BLaER1 (cell line): ENCODE measurements around the gene CMTM2.
A peak's percentile ranks its signal among the peaks of the same experiment; 100 is the strongest.

Experiments
- H3K27ac ChIP-seq: shearing (Covaris generic); formaldehyde crosslinking; 2 replicates; pipeline ENCODE4 v1.8.1; 2022
- H3K27me3 ChIP-seq: shearing (Covaris generic); formaldehyde crosslinking; 2 replicates; pipeline ENCODE4 v1.8.1; 2022
- H3K36me3 ChIP-seq: shearing (Covaris generic); formaldehyde crosslinking; 2 replicates; pipeline ENCODE4 v1.8.1; 2022
- H3K4me1 ChIP-seq: shearing (Covaris generic); formaldehyde crosslinking; 2 replicates; pipeline ENCODE4 v1.8.1; 2022
- H3K4me2 ChIP-seq: shearing (Covaris generic); formaldehyde crosslinking; 2 replicates; pipeline ENCODE4 v1.8.1; 2022
- H3K4me3 ChIP-seq: shearing (Covaris generic); formaldehyde crosslinking; 2 replicates; pipeline ENCODE4 v1.8.1; 2022
- H3K9ac ChIP-seq: shearing (Covaris generic); formaldehyde crosslinking; 2 replicates; pipeline ENCODE4 v1.8.1; 2022
- H3K9me3 ChIP-seq: shearing (Covaris generic); formaldehyde crosslinking; 2 replicates; pipeline ENCODE4 v1.8.1; 2022
- H4K20me1 ChIP-seq: shearing (Covaris generic); formaldehyde crosslinking; 2 replicates; pipeline ENCODE4 v1.8.1; 2022
- Cebpa-rat ChIP-seq: shearing (Covaris generic); IDR thresholded peaks from 2 replicates; pipeline ENCODE4 v1.8.1; 2022

CMTM2 gene

DNA sequence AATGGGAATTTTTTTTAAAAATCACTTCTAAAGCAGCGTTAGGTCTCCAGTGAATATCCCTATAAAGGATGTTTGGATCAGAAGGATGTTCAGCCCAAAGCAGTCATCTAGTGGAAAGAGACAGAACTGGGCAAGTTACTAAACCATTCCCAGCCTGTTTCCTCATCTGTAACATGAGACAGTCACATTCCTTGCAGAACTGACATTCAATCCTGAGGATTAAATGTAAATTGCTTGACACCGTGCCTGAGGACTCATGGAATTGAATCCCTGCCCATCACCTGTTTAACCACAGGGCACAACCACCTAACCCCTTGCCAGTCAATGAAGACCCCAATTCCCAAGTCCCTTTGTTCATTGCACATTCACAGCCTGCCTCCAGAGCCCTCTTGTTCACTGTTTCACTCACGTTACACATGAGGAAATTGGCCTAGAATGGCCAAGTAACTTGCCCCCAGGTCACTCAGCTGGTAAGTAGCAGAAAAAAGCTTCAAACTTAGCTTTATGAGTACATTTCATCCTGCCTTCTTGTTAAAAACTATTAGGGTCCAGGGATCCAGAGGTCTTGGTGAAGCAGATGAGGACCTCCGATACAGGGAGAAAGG lies 1.4 kb downstream of the CMTM2 start:
- no peaks in the 10 kb centered on the region for H4K20me1 ChIP-seq
- TF ChIP-seq Cebpa-rat = no peak
- H3K27me3 ChIP-seq = no peaks in the 10 kb centered on the region
- H3K36me3 ChIP-seq = no peaks in the 10 kb centered on the region
- peak overlapping the region; percentile 58 for H3K4me3 ChIP-seq
- H3K4me1 ChIP-seq = peaks cover 99% of the 10 kb centered on the region
- peak overlapping the region; percentile 93 for H3K4me2 ChIP-seq
- H3K9me3 ChIP-seq = no peaks in the 10 kb centered on the region
- peak overlapping the region; percentile 60 for H3K9ac ChIP-seq
- H3K27ac ChIP-seq = peak overlapping the region; percentile 70

DNA sequence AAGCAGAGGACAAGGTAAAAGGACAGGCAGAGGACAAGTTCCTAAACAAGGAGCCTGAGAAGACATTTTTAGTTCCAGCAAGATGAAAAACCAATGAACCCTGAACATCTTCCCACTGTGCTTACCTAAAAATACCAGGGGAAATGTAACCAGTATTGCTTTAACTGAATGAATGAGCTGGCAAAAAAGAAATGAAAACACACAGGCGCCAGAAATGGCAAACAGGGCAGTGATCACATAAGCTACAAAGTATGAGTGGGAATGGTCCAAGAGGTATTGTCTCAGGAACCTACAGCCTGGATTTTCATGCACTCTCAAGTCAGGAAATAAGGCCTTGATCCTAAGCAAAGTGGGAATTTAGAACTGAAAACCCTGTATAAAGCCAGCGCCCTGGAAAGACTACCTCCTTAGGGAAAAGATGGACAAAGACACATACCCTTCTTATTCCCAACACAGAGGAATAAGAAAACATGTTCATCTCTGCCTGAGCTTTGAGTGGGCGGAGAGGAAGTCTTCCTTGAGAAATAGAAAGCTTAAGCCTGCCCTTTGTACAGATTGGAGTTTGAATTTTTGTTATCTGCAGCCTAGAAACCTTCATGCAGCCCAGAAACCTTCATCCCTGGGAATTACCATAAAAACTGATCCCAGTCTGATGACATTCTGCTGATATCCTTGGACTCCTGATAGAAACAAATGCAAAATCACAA lies 2.1 kb downstream of the CMTM2 start:
- Histone ChIP-seq H3K9ac (peak overlapping the region; percentile 60), H3K4me3 (peak overlapping the region; percentile 58), H3K9me3 (no peaks in the 10 kb centered on the region), H3K27ac (peak overlapping the region; percentile 70), H4K20me1 (no peaks in the 10 kb centered on the region), H3K4me1 (peaks cover 100% of the 10 kb centered on the region), H3K27me3 (no peaks in the 10 kb centered on the region), H3K4me2 (peak overlapping the region; percentile 93), H3K36me3 (no peaks in the 10 kb centered on the region)
- TF ChIP-seq Cebpa-rat = no peak

DNA sequence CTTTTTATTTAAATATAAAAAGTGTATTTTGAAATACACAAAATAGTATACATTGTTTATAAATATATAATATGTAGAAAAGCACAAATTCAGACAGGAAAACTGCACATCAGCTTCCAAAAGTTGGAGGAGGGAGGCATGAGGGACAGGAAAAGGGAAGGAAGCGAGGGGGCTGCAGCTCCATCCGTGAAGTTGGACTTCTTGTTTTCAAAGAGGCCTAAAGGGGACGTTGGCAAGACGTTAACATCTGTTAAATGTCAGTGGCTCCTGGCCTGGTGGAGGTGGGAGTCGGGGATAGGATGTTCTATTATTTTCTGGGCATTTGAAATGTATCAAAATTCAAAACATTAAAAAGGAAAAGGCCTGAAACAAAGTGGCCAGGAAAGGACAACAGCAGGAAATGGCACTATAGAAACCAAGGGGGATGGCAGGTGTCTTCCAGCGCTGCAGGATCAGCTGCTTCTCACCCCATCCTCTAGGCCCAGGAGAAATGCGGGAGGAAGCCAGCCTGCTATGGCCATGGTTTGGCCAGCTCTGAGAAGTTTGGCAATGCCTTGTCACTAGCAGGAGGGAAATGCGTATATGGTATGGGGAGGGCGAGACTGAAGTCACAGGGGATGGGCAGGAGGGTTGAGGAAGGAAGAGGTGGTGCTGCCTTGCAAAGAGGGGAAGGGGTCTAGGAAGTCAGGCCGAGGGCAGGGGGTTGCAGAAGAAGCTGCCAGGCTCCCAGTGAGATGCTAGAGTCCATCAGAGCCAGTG lies 6.4 kb downstream of the CMTM2 start:
- peak overlapping the region; percentile 88 for H3K27ac ChIP-seq
- H3K4me3 ChIP-seq = peak overlapping the region; percentile 66
- no peaks in the 10 kb centered on the region for H3K27me3 ChIP-seq
- H4K20me1 ChIP-seq = no peaks in the 10 kb centered on the region
- H3K4me1 ChIP-seq = peaks cover 100% of the 10 kb centered on the region
- H3K4me2 ChIP-seq = peak overlapping the region; percentile 94
- H3K9me3 ChIP-seq = no peaks in the 10 kb centered on the region
- H3K36me3 ChIP-seq = no peaks in the 10 kb centered on the region
- TF ChIP-seq Cebpa-rat = no peak
- peak overlapping the region; percentile 82 for H3K9ac ChIP-seq

DNA sequence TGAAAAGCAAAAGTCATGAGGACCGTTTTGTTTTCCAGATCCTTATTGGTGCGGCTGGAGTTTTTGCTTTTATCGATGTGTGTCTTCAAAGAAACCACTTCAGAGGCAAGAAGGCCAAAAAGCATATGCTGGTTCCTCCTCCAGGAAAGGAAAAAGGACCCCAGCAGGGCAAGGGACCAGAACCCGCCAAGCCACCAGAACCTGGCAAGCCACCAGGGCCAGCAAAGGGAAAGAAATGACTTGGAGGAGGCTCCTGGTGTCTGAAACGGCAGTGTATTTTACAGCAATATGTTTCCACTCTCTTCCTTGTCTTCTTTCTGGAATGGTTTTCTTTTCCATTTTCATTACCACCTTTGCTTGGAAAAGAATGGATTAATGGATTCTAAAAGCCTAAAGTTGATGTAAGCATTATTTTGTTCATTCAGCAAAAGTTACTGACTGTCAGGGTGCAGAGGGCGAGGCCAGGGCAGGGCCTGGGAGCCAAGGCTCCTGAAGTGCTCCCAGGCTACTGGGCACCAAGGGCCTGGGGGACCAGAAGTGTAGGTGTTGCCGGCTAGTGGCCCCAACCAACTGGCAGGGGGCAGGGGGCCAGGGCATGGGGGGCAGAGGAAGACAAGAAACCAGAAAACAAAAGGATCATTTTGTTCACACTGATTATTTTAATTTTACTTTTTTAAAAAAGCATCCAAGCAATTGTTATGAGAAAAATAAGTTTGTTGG lies 8.8 kb downstream of the CMTM2 start:
- H3K4me3 ChIP-seq = peak overlapping the region; percentile 66
- H3K36me3 ChIP-seq = no peaks in the 10 kb centered on the region
- peaks cover 90% of the 10 kb centered on the region for H3K4me1 ChIP-seq
- H3K4me2 ChIP-seq = peak overlapping the region; percentile 94
- no peaks in the 10 kb centered on the region for H4K20me1 ChIP-seq
- H3K9me3 ChIP-seq = no peaks in the 10 kb centered on the region
- H3K27me3 ChIP-seq = no peaks in the 10 kb centered on the region
- no peak for TF ChIP-seq Cebpa-rat
- peak overlapping the region; percentile 88 for H3K27ac ChIP-seq
- peak overlapping the region; percentile 82 for H3K9ac ChIP-seq

DNA sequence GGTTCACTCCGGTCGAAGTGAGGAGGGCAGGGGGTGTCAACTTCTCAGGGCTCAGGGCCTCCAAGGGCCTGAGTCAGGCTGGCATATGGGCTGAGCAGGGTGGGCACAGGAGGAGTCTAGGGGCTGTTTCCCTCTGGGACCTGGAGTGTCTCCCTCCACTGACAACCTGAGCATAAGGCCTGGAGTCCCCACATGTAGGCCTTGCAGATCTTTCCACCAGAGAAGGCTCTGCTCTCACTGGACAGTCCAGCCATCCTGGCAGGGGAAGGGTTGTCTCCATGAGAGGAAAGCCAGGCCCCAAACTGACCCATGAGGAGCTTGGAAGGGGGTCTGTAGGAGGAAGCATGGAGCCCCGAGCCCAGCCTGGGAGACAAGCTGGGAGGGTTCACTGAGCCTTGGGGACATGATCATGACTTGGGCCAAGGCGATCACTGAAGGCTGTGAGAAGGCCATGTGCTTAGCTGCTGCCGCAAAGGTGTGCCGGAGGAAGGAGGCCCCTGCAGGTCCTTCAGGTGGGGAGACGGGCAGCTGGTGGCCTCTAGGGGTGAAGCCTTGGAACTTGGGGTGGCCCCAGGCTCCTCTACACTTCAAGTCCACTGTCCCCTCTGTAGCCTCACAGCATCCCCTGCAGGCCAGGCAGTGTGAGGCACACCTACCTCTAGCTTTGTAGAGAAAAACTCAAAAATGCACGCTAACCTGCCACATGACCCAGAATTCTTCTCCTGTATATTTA lies 9.9 kb downstream of the CMTM2 start:
- Histone ChIP-seq H3K4me2 (peak overlapping the region; percentile 94), H3K36me3 (no peaks in the 10 kb centered on the region), H3K4me3 (peak overlapping the region; percentile 66), H4K20me1 (no peaks in the 10 kb centered on the region), H3K27me3 (no peaks in the 10 kb centered on the region), H3K27ac (peak overlapping the region; percentile 88), H3K9ac (peak overlapping the region; percentile 82), H3K9me3 (no peaks in the 10 kb centered on the region), H3K4me1 (peaks cover 82% of the 10 kb centered on the region)
- TF ChIP-seq Cebpa-rat = no peak

DNA sequence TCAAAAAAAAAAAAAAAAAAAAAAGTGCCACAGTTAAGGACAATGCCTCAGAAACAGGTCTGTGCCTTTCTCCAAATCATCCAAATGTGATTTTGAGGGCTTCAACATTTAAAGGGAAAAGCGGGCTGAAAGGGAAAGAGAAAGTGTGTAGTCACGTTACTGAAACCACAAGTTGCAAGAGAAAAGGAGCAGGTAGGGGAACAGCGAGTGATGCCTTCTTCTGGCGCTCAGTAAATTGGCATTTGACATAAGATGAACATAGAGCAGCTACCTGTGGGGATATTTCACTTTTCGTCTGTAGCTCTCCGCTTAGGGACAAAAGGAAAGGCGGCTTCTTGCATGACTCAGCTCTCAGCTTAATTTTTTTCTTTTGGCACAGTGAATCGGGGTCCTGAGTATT lies 11.1 kb downstream of the CMTM2 start:
- Histone ChIP-seq H3K4me2 (peak overlapping the region; percentile 94), H3K4me1 (peaks cover 82% of the 10 kb centered on the region), H3K4me3 (peak overlapping the region; percentile 66), H3K27me3 (no peaks in the 10 kb centered on the region), H3K9ac (peak overlapping the region; percentile 67; the same call in 1 of the 2 replicates), H3K9me3 (no peaks in the 10 kb centered on the region), H4K20me1 (no peaks in the 10 kb centered on the region), H3K36me3 (no peaks in the 10 kb centered on the region), H3K27ac (peak overlapping the region; percentile 68)
- TF ChIP-seq Cebpa-rat = no peak

DNA sequence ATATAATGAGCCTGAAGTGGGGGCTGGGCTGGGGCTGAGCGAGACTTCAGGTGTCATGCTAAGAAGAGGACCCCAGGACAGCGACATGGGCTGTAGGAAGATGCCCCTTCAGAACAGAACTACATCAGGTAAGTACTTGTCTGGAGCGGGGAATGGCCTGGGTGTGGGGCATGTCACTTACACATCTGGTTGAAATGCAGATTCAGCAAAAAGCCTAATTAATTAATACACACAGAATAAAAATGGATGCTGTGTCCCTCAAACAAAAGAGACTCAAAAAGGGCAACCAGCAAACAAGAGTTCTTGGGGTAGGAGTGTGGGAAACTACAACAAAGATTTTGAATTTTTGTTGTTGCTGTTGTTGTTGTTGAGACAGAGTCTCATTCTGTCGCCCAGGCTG lies 11.8 kb downstream of the CMTM2 start:
- no peaks in the 10 kb centered on the region for H3K36me3 ChIP-seq
- no peak for TF ChIP-seq Cebpa-rat
- H3K4me1 ChIP-seq = peaks cover 77% of the 10 kb centered on the region
- H3K4me3 ChIP-seq = no peak overlapping the region
- H3K27ac ChIP-seq = no peak overlapping the region
- no peaks in the 10 kb centered on the region for H4K20me1 ChIP-seq
- H3K4me2 ChIP-seq = peak overlapping the region; percentile 94; the same call in 1 of the 2 replicates
- H3K9ac ChIP-seq = no peak overlapping the region; the same call in 1 of the 2 replicates
- no peaks in the 10 kb centered on the region for H3K9me3 ChIP-seq
- no peaks in the 10 kb centered on the region for H3K27me3 ChIP-seq

DNA sequence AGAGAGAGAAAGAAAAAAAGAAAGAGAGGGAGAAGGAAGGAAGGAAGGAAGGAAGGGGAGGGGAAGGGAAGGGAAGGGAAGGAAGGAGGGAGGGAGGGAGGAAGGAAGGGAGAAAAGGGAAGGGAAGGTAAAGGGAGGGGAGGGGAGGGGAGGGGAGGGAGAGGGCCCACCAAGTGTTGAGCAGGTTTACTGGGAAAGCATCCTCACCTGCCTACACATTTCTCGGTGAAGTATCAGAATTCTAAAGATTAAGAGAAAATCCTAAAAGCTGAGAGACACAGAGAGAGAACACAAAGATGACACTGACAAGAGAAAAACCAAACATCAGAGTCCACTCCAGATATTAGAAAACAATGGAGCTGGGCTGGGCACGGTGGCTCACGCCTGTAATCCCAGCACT lies 13.0 kb downstream of the CMTM2 start:
- Histone ChIP-seq H4K20me1 (no peaks in the 10 kb centered on the region), H3K4me1 (peaks cover 65% of the 10 kb centered on the region), H3K4me2 (no peak overlapping the region), H3K9me3 (no peaks in the 10 kb centered on the region), H3K27ac (no peak overlapping the region), H3K4me3 (no peak overlapping the region), H3K36me3 (no peaks in the 10 kb centered on the region), H3K27me3 (no peaks in the 10 kb centered on the region), H3K9ac (no peak overlapping the region)
- TF ChIP-seq Cebpa-rat = no peak

DNA sequence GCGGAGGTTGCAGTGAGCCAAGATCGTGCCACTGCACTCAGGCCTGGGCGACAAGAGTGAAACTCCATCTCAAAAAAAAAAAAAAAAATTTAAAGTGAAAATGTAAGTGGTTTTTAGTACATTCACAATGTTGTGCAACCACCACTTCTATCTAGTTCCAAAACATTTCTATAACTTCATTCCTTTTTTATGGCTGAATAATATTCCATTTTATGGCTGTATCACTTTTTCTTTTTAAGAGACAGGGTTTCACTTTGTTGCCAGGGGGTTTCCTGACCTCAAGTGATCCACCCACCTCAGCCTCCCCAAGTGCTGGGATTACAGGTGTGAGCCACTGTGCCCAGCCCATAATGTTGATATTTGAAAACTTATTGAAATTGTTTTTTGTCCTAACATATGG lies 13.6 kb downstream of the CMTM2 start:
- no peak for TF ChIP-seq Cebpa-rat
- Histone ChIP-seq H3K4me3 (no peak overlapping the region), H3K36me3 (no peaks in the 10 kb centered on the region), H3K27ac (no peak overlapping the region), H3K9ac (no peak overlapping the region), H3K4me2 (no peak overlapping the region), H3K27me3 (no peaks in the 10 kb centered on the region), H3K4me1 (peaks cover 59% of the 10 kb centered on the region), H4K20me1 (no peaks in the 10 kb centered on the region), H3K9me3 (no peaks in the 10 kb centered on the region)
